GM12892 (cell line): Measurements from ENCODE around the gene IL1RAPL1.

ENCODE experiments used
- POLR2A ChIP-seq: IDR thresholded peaks from 2 replicates; pipeline ENCODE4 v1.6.1; 2011; ENCODE audit warnings: low read depth, low read length, control low read depth
- POLR2AphosphoS5 ChIP-seq: IDR thresholded peaks from 2 replicates; pipeline ENCODE4 v1.6.1; 2011; ENCODE audit warnings: low read depth, low read length, control low read depth

DNA sequence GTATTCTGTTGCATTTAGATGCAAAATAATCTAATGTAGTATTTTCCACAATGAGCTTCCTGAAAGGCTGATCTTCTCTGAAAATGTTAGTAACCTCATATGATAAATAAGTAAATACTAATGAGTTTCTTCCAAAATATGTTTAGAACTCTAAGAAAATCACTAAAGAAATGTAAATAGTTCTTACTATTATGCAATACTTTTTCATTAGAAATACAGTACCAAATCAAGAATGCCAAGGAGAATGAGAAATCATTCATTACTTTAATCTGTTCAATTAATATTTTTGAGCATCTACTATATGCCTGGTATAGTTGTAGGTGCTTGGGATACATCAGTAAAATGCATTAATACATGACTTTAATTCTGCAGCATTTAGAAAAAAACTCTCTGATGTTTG is 130.6 kb downstream of the IL1RAPL1 start:
- TF ChIP-seq POLR2A (no peak), POLR2AphosphoS5 (no peak)
